ENCODE results near the gene ACACA.

- no peak for TF ChIP-seq CTCF (conservative IDR thresholded peaks at IDR 0.05 in 1 of 2, IDR thresholded peaks at IDR 0.05 in 1 of 2; ENCODE audit: extremely low read depth in 1 of 2, insufficient read depth in 1 of 2, low read depth in 1 of 2, low read length in 2 of 2)
- no peak for TF ChIP-seq EZH2 (IDR thresholded peaks at IDR 0.05; ENCODE audit: borderline replicate concordance, low read length)
Observed at GRCh38 chr17:37124821-37125173, 281.8 kb downstream of the ACACA start.
